Measurements from ENCODE around the gene UNC13D. TPM values are rescaled to one million over a fixed set of nuclear protein-coding genes. Genes with fewer than 3 reads are reported as not detected.
A peak's percentile ranks its signal among the peaks of the same experiment; 100 is the strongest.

UNC13D gene
- total and polyA plus RNA-seq, 7 experiments from 2014 or later = 44.5 to 201 (median 149) TPM

DNA sequence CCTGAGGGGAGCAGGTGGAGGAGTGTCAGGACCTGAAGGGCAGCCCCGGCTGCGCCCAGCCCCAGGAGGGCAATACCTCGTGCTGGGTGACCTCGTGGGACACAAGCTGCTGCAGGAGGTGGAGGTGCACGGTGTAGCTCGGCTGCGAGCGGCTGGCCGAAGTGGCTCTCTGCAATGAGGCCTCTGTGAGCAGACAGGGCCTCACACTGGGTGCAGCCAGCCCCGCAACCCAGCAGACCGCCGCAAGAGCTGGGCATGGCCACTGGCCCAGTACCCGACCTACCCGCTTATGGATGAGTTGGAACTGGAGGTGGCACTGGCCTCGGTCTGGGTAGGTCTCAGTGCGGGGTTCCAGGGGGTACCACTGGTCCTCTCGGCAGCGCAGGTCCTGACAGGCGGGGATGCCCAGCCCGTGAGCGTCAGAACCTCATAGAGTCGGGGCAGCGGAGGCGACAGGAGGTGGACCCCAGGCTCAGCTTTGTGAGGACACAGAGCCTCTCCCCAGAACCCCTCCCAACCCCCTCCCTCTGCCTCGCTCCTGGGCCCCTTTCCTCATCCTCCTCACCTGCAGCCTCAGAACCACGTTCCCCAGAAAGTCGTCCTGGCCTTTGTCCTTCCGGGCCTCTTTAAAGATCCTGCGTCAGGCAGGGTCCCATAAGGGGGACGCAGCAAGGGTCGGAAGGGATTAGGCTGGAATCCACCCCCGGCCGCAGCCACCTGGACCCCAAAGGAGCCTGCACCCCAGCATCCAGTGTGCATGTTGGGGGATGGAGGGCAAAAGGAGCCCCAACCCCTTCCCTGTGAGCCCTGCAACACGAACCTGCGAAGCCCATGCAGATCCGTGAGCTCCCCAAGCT lies 4.0 kb downstream of the UNC13D start:
- H3K9me3 Mint-ChIP-seq = no peaks in the 10 kb centered on the region
- ChIA-PET CTCF (interaction anchor here (1.3 kb wide), 1 partner anchor 12 kb away, joined by 3 read pairs; no protein-coding TSS in a partner anchor), POLR2A (interaction anchor here (0.6 to 16.6 kb wide), 8 partner anchors 10 to 599 kb away, joined by 3 to 238 read pairs (median 4); partner anchors contain the start of gene WBP2)
- Histone ChIP-seq H3K27me3 (ENCODE audit: control insufficient read depth in 2 of 2, insufficient read depth in 2 of 2, low read length in 2 of 2) (no peaks in the 10 kb centered on the region), H3K4me1 (ENCODE audit: control insufficient read depth in 2 of 2, insufficient read depth in 2 of 2, low read length in 2 of 2) (peaks cover 20 to 22% of the 10 kb centered on the region in 2 donors), H3K27ac (ENCODE audit: low read depth, low read length) (no peak overlapping the region), H3K9me3 (ENCODE audit: control insufficient read depth in 2 of 3, low read length in 3 of 3) (no peaks in the 10 kb centered on the region), H3K36me3 (ENCODE audit: control insufficient read depth in 2 of 3, insufficient read depth in 3 of 3, low read length in 3 of 3) (peaks cover 0 to 67% (median 11%) of the 10 kb centered on the region in 3 experiments), H3K4me3 (ENCODE audit: low read length) (no peak overlapping the region)
- DNase-seq = no peak
- ATAC-seq = no peak
- intact Hi-C loops (cut with micrococcal nuclease) = loop anchor here in 1 of 2 donors (5.0 kb wide), 1 partner anchor 63 kb away; a partner anchor contains a TSS
- no peaks in the 10 kb centered on the region for H3K27me3 Mint-ChIP-seq
- H3K4me1 Mint-ChIP-seq = peaks cover 0 to 20% (median 7%) of the 10 kb centered on the region in 7 donors
- H3K27ac Mint-ChIP-seq = peak overlapping the region in 1 of 9 donors; percentile 32
- peaks cover 0 to 12% (median 4%) of the 10 kb centered on the region in 5 donors for H3K36me3 Mint-ChIP-seq
- peak overlapping the region in 1 of 10 donors; percentile 41 for H3K4me3 Mint-ChIP-seq

DNA sequence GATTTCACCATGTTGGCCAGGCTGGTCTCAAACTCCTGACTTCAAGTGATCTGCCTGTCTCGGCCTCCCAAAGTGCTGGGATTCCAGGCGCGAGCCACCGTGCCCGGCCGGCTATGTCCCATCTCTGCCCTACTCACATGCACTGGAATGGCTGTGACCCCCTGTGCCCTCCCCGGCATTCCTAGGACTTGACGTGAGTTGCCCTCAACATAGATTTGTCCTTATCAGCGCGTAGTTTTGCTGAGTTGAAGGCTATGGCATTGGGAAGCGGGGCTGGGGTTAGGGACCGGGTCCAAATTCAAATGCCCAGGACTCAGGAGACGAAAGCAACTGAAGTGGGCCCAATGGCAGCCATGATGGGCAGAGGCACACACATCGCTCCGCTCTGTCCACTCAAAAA lies 5.8 kb downstream of the UNC13D start:
- H3K36me3 ChIP-seq (ENCODE audit: control insufficient read depth in 2 of 3, insufficient read depth in 3 of 3, low read length in 3 of 3) = peaks cover 6 to 82% (median 23%) of the 10 kb centered on the region in 3 experiments
- Mint-ChIP-seq H3K36me3 (peaks cover 0 to 18% (median 4%) of the 10 kb centered on the region in 5 donors), H3K27me3 (no peaks in the 10 kb centered on the region), H3K4me1 (peaks cover 12 to 31% (median 20%) of the 10 kb centered on the region in 7 donors), H3K4me3 (no peak overlapping the region), H3K27ac (peak overlapping the region in 3 of 9 donors; percentile 31 to 43 (median 36)), H3K9me3 (no peaks in the 10 kb centered on the region)
- DNase-seq (no peak), ATAC-seq (no peak)
- POLR2A ChIA-PET = interaction anchor here (1.2 kb wide), 2 partner anchors 9 to 63 kb away, joined by 3 to 5 read pairs; no protein-coding TSS in a partner anchor
- no peaks in the 10 kb centered on the region for H3K9me3 ChIP-seq (ENCODE audit: control insufficient read depth in 2 of 3, low read length in 3 of 3)
- H3K27me3 ChIP-seq (ENCODE audit: control insufficient read depth in 2 of 2, insufficient read depth in 2 of 2, low read length in 2 of 2) = no peaks in the 10 kb centered on the region
- intact Hi-C loops (cut with micrococcal nuclease) = no loop called here
- H3K4me1 ChIP-seq (ENCODE audit: control insufficient read depth in 2 of 2, insufficient read depth in 2 of 2, low read length in 2 of 2) = peaks cover 28% of the 10 kb centered on the region in 2 donors
- CTCF ChIA-PET = interaction anchor here (0.7 kb wide), 1 partner anchor 705 kb away, joined by 4 read pairs; no protein-coding TSS in a partner anchor
- H3K27ac ChIP-seq (ENCODE audit: low read depth, low read length) = no peak overlapping the region
- no peak overlapping the region for H3K4me3 ChIP-seq (ENCODE audit: low read length)

DNA sequence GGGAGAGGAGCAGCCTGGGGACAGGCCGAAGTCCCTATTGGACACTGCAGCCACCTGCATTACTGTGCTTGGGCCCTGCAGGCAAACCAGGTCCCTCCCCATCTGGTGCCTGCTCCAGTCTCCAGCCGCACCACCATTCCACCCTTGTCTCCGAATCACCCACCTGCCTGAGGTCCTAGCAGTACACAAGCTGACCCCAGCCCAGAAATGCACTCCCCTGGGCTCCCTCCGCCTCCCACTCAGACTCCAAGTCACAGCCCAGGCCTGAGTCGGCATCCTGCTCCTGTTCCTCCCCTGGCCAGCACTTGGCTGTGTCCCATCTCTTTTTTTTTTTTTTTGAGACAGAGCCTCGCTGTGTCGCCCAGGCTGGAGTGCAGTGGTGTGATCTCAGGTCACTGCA lies 6.3 kb downstream of the UNC13D start:
- no peak overlapping the region for H3K4me3 ChIP-seq (ENCODE audit: low read length)
- POLR2A ChIA-PET = interaction anchor here (1.2 to 1.6 kb wide), 2 partner anchors 12 to 63 kb away, joined by 3 read pairs; no protein-coding TSS in a partner anchor
- no peaks in the 10 kb centered on the region for H3K9me3 Mint-ChIP-seq
- peaks cover 17 to 36% (median 25%) of the 10 kb centered on the region in 7 donors for H3K4me1 Mint-ChIP-seq
- peak overlapping the region in 5 of 9 donors; percentile 5 to 65 (median 31) for H3K27ac Mint-ChIP-seq
- H3K27ac ChIP-seq (ENCODE audit: low read depth, low read length) = no peak overlapping the region
- no peak overlapping the region for H3K4me3 Mint-ChIP-seq
- CTCF ChIA-PET = interaction anchor here (1.7 kb wide), 1 partner anchor 204 kb away, joined by 4 read pairs; the partner anchor contains the start of gene SMIM5
- DNase-seq (no peak), ATAC-seq (no peak)
- no peaks in the 10 kb centered on the region for H3K9me3 ChIP-seq (ENCODE audit: control insufficient read depth in 2 of 3, low read length in 3 of 3)
- intact Hi-C loops (cut with micrococcal nuclease) = no loop called here
- H3K4me1 ChIP-seq (ENCODE audit: control insufficient read depth in 2 of 2, insufficient read depth in 2 of 2, low read length in 2 of 2) = peaks cover 31 to 33% of the 10 kb centered on the region in 2 donors
- no peaks in the 10 kb centered on the region for H3K27me3 ChIP-seq (ENCODE audit: control insufficient read depth in 2 of 2, insufficient read depth in 2 of 2, low read length in 2 of 2)
- H3K36me3 ChIP-seq (ENCODE audit: control insufficient read depth in 2 of 3, insufficient read depth in 3 of 3, low read length in 3 of 3) = peaks cover 7 to 78% (median 23%) of the 10 kb centered on the region in 3 experiments
- H3K36me3 Mint-ChIP-seq = peaks cover 0 to 18% (median 4%) of the 10 kb centered on the region in 5 donors
- H3K27me3 Mint-ChIP-seq = no peaks in the 10 kb centered on the region

DNA sequence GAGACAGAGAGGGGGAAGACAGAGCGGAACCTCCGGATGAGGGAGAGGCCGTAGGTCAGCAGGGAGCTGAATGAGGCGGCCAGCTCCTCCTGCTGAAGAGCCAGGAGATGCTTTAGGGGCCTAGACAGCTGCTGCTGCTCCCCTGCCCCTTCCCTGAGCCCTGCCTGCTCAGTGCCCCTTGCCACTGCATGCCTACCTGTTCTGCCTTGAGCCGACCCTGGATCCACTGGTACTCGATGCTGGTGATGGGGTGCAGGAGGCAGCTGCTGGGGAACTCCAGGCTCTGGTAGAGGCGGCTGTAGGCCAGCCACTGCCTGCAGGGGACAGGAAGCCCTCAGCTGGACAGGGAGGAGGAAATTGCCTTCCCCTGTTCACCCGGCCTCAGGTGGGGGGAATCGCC lies 7.6 kb downstream of the UNC13D start:
- H3K4me1 ChIP-seq (ENCODE audit: control insufficient read depth in 2 of 2, insufficient read depth in 2 of 2, low read length in 2 of 2) = peaks cover 33% of the 10 kb centered on the region in 2 donors
- DNase-seq (no peak), ATAC-seq (no peak)
- H3K4me1 Mint-ChIP-seq = peaks cover 25 to 39% (median 29%) of the 10 kb centered on the region in 7 donors
- no peak overlapping the region for H3K27ac Mint-ChIP-seq
- no peaks in the 10 kb centered on the region for H3K9me3 Mint-ChIP-seq
- peaks cover 0 to 21% (median 4%) of the 10 kb centered on the region in 5 donors for H3K36me3 Mint-ChIP-seq
- H3K36me3 ChIP-seq (ENCODE audit: control insufficient read depth in 2 of 3, insufficient read depth in 3 of 3, low read length in 3 of 3) = peaks cover 7 to 72% (median 23%) of the 10 kb centered on the region in 3 experiments
- H3K9me3 ChIP-seq (ENCODE audit: control insufficient read depth in 2 of 3, low read length in 3 of 3) = no peaks in the 10 kb centered on the region
- intact Hi-C loops (cut with micrococcal nuclease) = no loop called here
- no peak overlapping the region for H3K4me3 ChIP-seq (ENCODE audit: low read length)
- no peaks in the 10 kb centered on the region for H3K27me3 ChIP-seq (ENCODE audit: control insufficient read depth in 2 of 2, insufficient read depth in 2 of 2, low read length in 2 of 2)
- H3K27ac ChIP-seq (ENCODE audit: low read depth, low read length) = peak overlapping the region; percentile 35
- ChIA-PET POLR2A (interaction anchor here (1.0 to 5.2 kb wide), 5 partner anchors 9 to 60 kb away, joined by 3 to 37 read pairs (median 4); partner anchors contain the start of gene WBP2), CTCF (interaction anchor here (0.8 to 1.7 kb wide), 3 partner anchors 11 to 203 kb away, joined by 3 to 4 read pairs (median 3); partner anchors contain the start of gene SMIM5)
- no peaks in the 10 kb centered on the region for H3K27me3 Mint-ChIP-seq
- no peak overlapping the region for H3K4me3 Mint-ChIP-seq

DNA sequence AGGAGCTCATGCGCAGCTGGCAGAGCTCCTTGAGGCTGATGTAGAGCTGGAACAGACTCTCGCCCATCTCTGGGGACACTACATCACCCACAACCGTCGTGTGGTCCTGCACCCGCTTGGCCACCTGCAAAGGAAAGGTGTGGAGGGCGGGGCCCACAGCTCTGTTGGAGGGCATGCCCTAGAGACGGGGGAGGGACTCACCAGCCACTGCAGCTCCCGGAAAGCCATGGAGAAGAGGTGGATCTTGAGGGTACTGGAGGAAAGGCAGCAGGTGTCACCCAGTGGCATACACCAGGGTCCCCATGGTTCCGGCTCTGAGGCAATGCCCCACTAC lies 8.6 kb downstream of the UNC13D start:
- Histone ChIP-seq H3K4me3 (ENCODE audit: low read length) (no peak overlapping the region), H3K9me3 (ENCODE audit: control insufficient read depth in 2 of 3, low read length in 3 of 3) (no peaks in the 10 kb centered on the region), H3K27me3 (ENCODE audit: control insufficient read depth in 2 of 2, insufficient read depth in 2 of 2, low read length in 2 of 2) (no peaks in the 10 kb centered on the region), H3K27ac (ENCODE audit: low read depth, low read length) (peak overlapping the region; percentile 35), H3K36me3 (ENCODE audit: control insufficient read depth in 2 of 3, insufficient read depth in 3 of 3, low read length in 3 of 3) (peaks cover 7 to 75% (median 27%) of the 10 kb centered on the region in 3 experiments), H3K4me1 (ENCODE audit: control insufficient read depth in 2 of 2, insufficient read depth in 2 of 2, low read length in 2 of 2) (peaks cover 33% of the 10 kb centered on the region in 2 donors)
- DNase-seq (no peak), ATAC-seq (no peak)
- H3K27me3 Mint-ChIP-seq = no peaks in the 10 kb centered on the region
- no peaks in the 10 kb centered on the region for H3K9me3 Mint-ChIP-seq
- peaks cover 25 to 39% (median 29%) of the 10 kb centered on the region in 7 donors for H3K4me1 Mint-ChIP-seq
- no peak overlapping the region for H3K4me3 Mint-ChIP-seq
- ChIA-PET CTCF (interaction anchor here (0.9 kb wide), 1 partner anchor 12 kb away, joined by 3 read pairs; no protein-coding TSS in a partner anchor), POLR2A (interaction anchor here (0.5 to 5.2 kb wide), 5 partner anchors 8 to 565 kb away, joined by 3 to 37 read pairs (median 3); partner anchors contain the start of genes UNC13D and WBP2)
- peaks cover 0 to 19% (median 4%) of the 10 kb centered on the region in 5 donors for H3K36me3 Mint-ChIP-seq
- H3K27ac Mint-ChIP-seq = peak overlapping the region in 2 of 9 donors; percentile 19 to 36
- intact Hi-C loops (cut with micrococcal nuclease) = no loop called here

DNA sequence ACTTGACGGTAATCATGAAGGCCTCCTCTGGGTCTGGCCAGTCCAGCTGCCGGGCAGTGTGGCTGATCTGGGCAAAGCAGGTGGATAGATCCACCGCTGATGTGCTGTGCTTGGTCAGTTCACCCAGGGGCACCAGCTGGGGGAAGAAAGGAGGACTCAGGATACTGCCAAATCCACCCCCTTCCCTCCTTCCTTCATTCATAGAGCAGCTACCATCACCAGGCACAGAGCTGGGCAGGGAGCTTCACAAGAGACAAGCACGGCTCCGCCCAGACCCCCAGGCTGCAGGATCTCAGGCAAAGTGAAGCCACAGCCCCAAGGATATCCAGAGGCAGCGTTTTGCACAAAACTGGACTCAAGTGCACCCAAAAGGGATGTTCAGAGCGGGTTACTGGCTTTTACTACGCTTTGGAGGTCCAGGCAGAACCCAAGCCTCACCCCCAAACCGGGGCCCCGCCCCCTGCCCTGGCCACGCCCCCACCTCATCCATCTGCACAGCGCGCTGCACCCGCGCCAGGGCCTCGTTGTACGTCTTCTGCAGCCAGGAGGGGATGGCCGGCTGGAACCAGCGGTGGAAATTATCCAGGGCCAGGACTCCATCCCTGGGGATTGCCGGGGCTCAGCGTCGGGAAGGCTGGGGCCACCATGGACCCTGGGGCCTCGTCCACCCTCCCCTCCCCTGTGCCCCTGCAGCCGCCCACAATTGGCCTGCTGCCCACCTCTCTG lies 9.1 kb downstream of the UNC13D start:
- ChIA-PET POLR2A (interaction anchor here (0.7 to 5.2 kb wide), 6 partner anchors 9 to 565 kb away, joined by 3 to 37 read pairs (median 3); partner anchors contain the start of genes UNC13D and WBP2), CTCF (interaction anchor here (0.9 to 1.8 kb wide), 2 partner anchors 8 to 61 kb away, joined by 3 to 5 read pairs; partner anchors contain the start of gene TRIM65)
- Mint-ChIP-seq H3K27me3 (no peaks in the 10 kb centered on the region), H3K27ac (peak overlapping the region in 7 of 9 donors; percentile 9 to 95 (median 80)), H3K9me3 (no peaks in the 10 kb centered on the region), H3K4me3 (peak overlapping the region in 3 of 10 donors; percentile 11 to 49 (median 20)), H3K36me3 (peaks cover 0 to 19% (median 4%) of the 10 kb centered on the region in 5 donors), H3K4me1 (peaks cover 25 to 39% (median 29%) of the 10 kb centered on the region in 7 donors)
- Histone ChIP-seq H3K4me3 (ENCODE audit: low read length) (no peak overlapping the region), H3K4me1 (ENCODE audit: control insufficient read depth in 2 of 2, insufficient read depth in 2 of 2, low read length in 2 of 2) (peaks cover 33% of the 10 kb centered on the region in 2 donors), H3K27me3 (ENCODE audit: control insufficient read depth in 2 of 2, insufficient read depth in 2 of 2, low read length in 2 of 2) (no peaks in the 10 kb centered on the region), H3K27ac (ENCODE audit: low read depth, low read length) (peak overlapping the region; percentile 64), H3K36me3 (ENCODE audit: control insufficient read depth in 2 of 3, insufficient read depth in 3 of 3, low read length in 3 of 3) (peaks cover 7 to 75% (median 32%) of the 10 kb centered on the region in 3 experiments), H3K9me3 (ENCODE audit: control insufficient read depth in 2 of 3, low read length in 3 of 3) (no peaks in the 10 kb centered on the region)
- intact Hi-C loops (cut with micrococcal nuclease) = no loop called here
- no peak for ATAC-seq
- no peak for DNase-seq

All from naive thymus-derived CD4-positive, alpha-beta T cell (primary cell).